GM13976 (cell line): ENCODE measurements around the gene RGL2.

Experiments used
- DNase-seq: peaks from one replicate; pipeline ENCODE4 v3.0.0; 2012; ENCODE audit warnings: low spot score
- in situ Hi-C: fragments of 300-500 bp; cut with MboI; formaldehyde crosslinking; loops from one replicate; pipeline ENCODE4 v1.12.0; 2022; ENCODE audit warnings: low sequenced_read_pairs, mixed read lengths, inconsistent platforms; ENCODE audit not compliant: unreplicated experiment
- TF ChIP-seq, protein P1 (sequence below): IDR thresholded peaks from 2 replicates; pipeline ENCODE4 v1.5.1; 2012; ENCODE audit warnings: borderline replicate concordance, mild to moderate bottlenecking; ENCODE audit not compliant: insufficient read depth; ENCODE audit errors: extremely low read depth, missing control alignments, control extremely low read depth

RGL2 gene

GRCh38 chr6:33320315-33321181 lies 21.8 kb upstream of the RGL2 start:
- in situ Hi-C loops = no loop called here
- TF ChIP-seq, protein P1, sequence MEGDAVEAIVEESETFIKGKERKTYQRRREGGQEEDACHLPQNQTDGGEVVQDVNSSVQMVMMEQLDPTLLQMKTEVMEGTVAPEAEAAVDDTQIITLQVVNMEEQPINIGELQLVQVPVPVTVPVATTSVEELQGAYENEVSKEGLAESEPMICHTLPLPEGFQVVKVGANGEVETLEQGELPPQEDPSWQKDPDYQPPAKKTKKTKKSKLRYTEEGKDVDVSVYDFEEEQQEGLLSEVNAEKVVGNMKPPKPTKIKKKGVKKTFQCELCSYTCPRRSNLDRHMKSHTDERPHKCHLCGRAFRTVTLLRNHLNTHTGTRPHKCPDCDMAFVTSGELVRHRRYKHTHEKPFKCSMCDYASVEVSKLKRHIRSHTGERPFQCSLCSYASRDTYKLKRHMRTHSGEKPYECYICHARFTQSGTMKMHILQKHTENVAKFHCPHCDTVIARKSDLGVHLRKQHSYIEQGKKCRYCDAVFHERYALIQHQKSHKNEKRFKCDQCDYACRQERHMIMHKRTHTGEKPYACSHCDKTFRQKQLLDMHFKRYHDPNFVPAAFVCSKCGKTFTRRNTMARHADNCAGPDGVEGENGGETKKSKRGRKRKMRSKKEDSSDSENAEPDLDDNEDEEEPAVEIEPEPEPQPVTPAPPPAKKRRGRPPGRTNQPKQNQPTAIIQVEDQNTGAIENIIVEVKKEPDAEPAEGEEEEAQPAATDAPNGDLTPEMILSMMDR = no peak
- DNase-seq = no peak

DNA sequence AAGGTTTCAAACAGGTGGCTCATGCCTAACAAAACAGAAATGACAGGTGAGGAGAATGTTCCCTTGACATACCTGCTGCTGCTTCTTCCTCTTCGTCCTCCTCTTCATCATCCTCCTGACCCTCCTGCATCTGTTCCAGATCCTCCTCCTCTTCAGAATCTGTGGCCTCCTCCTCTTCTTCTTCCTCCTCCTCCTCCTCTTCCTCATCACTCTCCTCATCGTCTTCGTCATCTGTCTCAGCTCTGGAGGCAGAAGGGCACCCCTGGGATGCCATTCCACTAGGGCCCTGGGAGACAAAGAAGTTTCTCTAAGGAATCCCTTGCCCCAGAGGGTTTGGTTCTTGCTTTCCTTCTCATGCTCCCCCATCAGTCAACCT lies 21.2 kb upstream of the RGL2 start:
- in situ Hi-C loops = no loop called here
- no peak for DNase-seq
- TF ChIP-seq, protein P1 = no peak

GRCh38 chr6:33318426-33319073 lies 19.8 kb upstream of the RGL2 start:
- in situ Hi-C loops = no loop called here
- TF ChIP-seq, protein P1 = no peak
- no peak for DNase-seq

DNA sequence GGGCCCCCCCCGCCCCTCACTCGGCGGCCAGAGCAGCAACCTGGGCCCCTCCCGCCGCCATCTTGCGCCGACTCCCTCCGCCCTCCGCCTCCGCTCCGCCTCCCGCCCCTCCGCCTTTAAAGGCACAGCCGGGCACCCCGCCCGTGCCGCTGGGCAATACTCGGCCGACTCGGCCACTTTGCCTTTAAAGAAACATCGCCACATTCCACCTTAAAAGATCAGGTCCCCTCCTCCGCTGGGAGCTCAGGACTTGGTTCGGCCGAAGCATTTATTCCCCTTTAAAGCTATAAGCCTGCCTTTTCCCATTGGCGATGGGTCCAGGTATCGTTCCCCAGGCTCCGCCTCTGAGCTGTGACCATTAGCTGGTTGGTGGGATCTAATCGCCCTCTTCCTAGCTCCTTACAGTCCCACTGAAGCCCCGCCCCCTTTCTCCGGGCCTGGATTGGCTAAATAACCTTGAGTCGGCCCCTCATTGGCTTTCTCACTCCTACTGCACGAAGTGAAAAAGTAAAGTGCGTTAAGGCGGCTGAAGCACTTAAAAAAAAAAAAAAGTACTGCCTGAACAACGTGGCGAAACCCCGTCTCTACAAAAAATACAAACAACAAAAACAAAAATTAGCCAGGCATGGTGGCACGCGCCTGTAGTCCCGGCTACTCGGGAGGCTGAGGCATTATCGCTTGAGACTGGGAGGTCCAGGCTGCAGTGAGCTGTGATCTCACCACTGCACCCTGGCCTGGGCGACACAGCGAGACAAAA lies 19.1 kb upstream of the RGL2 start, which contains the start of gene ZBTB22:
TSS of gene ZBTB22 (minus strand) at position 76 of the 757 bp plus-strand sequence. CDS start 828 bp downstream, outside the sequence.
- TF ChIP-seq, protein P1 = no peak
- in situ Hi-C loops = no loop called here
- peak; percentile 90 for DNase-seq

DNA sequence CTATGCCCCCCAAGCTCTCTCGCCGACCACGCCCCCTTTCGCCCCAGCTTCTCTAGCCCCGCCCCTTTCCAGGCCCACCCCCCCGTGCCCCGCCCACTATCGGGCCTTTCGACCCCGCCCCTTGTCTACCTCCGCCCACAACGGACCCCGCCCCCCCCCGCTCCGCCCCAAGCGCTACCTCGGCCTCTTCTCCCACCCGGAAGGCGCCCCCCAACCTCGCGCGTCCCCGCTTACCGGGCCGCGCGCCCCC lies 18.6 kb upstream of the RGL2 start:
- in situ Hi-C loops = no loop called here
- DNase-seq = no peak
- TF ChIP-seq, protein P1 = no peak

DNA sequence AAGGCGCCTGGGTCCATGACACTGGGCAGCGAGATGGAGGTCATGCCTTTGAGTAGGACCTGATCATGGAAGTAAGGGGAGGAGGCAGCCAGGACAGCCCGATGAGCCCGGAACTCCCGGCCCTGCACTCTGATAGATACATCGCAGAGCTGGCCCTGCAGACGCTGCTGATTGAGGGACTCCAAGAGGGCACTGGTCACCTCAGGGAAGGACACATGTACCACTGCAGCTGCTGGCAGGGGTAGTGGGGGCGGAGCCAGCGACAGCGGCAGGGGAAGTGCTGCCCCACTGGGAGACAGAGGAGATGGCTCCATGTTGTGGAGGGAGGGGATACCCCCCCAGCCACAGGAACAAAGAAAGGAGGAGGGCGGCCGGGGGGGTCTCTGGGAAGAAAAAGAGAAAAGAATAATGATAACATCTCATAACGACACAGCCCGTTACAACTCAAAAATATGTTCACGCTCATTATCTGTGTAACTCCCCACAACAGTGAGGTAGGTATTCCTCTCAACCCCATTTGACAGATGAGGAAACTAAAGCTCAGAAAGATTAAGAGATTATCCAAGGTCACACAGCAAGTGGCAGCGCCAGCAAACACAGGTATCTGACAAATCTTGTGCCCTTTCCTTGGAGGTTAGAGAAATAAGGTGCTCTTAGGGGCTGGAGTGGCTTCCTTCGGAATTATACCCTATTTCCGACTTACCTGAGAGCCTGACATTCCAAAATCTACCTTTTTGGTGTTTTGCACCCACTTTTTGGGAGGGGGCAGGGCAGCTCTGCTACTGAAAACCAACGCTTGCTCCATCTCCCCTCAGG lies 18.1 kb upstream of the RGL2 start:
- no peak for DNase-seq
- in situ Hi-C loops = no loop called here
- TF ChIP-seq, protein P1 = no peak
